Activated T-cell treated with anti-CD3 and anti-CD28 coated beads, Interleukin-2, amount 50 U/mL, for 1 hour (primary cell): Measurements from ENCODE around the gene IDUA.
A peak's percentile ranks its signal among the peaks of the same experiment; 100 is the strongest.

Experiments
- DNase-seq: peaks from one replicate; pipeline ENCODE4 v3.0.0-alpha.2; 2020

IDUA gene

DNA sequence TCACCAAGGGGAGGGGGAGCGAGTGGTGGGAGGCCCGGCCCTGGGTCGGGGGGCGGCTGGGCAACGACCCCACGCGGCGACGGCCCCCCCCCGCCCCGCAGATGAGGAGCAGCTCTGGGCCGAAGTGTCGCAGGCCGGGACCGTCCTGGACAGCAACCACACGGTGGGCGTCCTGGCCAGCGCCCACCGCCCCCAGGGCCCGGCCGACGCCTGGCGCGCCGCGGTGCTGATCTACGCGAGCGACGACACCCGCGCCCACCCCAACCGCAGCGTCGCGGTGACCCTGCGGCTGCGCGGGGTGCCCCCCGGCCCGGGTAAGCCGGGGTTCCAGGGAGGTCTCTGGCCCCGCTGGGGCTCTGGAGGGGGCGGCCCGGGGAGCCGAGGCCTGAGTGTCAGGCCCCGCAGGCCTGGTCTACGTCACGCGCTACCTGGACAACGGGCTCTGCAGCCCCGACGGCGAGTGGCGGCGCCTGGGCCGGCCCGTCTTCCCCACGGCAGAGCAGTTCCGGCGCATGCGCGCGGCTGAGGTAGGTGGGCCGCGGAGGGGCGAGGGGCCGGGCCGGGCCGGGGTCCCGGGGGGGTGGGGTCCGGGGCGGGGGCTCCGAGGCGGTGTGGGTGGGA, 15.9 kb downstream of the IDUA start:
- no peak for DNase-seq

DNA sequence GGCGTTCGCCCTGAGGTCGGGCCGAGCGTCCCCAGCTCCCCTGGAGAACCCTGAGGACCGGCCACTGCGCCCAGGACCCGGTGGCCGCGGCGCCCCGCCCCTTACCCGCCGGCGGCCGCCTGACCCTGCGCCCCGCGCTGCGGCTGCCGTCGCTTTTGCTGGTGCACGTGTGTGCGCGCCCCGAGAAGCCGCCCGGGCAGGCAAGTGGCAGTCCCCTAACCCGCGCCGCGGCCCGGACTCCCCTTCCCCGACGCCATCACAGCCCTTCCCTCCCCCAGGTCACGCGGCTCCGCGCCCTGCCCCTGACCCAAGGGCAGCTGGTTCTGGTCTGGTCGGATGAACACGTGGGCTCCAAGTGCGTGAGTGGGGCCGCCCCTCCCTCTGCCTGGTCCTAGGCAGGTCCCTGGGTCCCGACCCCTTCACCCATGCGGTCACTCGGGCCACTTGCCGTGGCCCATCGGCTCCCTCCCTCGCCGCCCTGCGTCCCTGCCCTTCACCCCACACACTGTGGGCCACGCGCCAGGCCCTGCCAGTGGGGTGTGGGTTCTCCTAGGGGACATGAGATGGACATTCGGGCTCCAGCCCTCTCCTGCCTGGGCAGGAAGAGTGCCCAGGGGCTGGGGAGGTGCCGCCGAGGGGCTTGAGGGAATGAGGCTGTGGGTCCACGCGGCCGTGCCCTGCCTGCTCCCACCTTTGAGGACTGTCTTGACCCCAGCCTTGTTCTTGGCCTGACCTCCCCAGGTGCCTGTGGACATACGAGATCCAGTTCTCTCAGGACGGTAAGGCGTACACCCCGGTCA, 16.6 kb downstream of the IDUA start:
- no peak for DNase-seq

DNA sequence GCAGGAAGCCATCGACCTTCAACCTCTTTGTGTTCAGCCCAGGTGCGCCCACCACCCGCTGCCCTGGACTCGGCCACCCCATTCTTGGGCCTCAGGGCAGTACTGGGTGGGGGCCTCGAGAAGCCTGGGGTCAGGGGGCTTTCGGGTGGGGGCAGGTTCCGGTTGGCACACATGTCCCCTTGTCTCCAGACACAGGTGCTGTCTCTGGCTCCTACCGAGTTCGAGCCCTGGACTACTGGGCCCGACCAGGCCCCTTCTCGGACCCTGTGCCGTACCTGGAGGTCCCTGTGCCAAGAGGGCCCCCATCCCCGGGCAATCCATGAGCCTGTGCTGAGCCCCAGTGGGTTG, 17.2 kb downstream of the IDUA start:
- DNase-seq = no peak

DNA sequence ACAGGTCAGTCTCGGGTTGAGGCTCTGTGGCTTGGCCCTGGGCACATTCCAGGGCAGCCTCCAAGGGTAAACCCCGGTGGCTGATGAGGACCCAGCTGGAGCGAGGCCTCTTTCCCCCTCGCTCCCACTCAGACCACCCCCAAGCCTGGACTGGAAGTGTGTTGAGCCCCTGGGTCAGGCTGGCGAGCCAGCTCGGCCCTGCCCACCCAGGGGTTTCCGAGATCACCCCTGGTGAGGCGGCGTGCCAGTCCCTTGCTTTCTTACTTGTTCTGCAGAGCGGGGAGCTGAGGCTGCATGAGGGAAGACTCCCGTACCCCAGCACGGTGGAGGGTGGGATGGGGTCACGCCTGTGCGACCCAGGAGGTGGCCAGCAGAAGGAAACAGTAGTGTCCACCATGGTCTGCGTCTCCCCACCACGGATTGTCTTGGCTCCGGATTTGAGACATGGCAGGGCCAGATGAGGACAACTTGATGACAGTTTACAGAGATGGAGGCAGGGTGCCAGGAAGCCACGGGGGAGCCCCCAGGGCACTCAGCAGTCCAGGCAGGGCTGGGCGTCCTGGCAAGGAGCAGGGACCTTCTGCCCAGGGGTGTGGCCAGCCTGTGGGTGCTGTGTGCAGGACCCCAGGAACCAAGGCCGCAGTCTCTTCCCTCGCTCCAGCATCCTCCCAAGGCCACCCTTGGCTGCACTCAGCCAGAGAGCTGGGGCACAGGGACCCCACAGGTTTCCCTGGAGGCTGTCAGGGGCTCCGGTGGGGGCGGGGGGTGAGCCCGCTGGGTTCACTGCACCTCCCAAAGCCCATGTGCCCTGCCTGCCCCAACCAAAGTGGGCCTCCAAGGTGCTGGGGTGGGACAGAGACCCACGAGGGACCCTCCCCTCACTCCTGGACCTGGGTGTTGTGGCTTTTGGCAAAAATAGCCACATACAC, 18.0 kb downstream of the IDUA start:
- no peak for DNase-seq

DNA sequence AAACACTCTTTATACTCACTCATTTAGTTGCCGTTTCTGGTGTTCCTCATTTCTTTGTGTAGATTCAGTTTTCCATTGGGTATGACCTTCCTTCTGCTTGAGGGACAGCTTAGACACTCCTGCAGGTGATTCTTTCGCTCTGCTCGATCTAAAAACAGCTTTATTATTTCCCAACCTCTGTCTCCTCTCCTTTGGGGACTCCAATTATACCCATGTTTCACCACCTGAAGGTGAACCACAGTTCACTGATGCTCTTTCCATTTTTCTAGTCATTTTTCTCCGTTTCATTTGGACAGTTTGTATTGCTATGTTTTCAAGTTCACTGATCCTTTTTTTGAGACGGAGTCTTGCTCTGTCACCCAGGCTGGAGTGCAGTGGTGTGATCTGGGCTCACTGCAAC, 20.0 kb downstream of the IDUA start:
- no peak for DNase-seq

DNA sequence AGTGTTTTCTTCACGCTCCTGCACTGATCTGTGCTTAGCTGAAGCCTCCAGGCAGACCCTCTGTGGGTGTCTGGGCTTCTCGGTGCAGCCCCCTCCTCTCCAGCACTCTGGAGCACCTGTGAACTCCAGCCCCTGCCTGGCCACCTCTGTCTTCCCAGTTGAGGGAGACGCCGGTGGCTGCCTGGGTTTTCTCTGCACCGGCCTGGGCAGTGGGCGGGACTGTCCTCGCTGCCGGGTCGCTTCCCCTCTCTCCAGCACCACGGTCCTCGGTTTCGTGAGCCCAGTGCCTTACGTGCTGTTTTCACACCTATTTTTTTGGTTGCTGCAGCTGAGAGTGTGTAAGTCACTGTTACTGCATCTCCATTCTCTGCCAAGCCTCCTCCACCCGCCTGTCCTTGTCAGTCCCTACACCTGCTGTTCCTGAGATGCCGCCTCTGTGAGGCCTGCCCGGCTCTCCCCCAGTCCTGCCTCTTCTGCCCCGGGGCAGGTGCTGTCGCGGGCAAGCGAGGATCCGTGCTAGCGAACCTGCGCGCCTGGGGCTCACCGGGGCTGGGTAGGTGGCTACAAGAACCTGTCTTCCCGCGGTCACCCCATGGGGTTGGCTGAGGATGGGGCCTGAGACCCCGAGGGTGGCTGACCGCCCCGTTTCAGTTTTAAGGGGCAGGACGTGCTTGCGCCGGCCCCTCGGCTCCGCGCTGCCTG, 22.1 kb downstream of the IDUA start:
- DNase-seq = peak; percentile 62

DNA sequence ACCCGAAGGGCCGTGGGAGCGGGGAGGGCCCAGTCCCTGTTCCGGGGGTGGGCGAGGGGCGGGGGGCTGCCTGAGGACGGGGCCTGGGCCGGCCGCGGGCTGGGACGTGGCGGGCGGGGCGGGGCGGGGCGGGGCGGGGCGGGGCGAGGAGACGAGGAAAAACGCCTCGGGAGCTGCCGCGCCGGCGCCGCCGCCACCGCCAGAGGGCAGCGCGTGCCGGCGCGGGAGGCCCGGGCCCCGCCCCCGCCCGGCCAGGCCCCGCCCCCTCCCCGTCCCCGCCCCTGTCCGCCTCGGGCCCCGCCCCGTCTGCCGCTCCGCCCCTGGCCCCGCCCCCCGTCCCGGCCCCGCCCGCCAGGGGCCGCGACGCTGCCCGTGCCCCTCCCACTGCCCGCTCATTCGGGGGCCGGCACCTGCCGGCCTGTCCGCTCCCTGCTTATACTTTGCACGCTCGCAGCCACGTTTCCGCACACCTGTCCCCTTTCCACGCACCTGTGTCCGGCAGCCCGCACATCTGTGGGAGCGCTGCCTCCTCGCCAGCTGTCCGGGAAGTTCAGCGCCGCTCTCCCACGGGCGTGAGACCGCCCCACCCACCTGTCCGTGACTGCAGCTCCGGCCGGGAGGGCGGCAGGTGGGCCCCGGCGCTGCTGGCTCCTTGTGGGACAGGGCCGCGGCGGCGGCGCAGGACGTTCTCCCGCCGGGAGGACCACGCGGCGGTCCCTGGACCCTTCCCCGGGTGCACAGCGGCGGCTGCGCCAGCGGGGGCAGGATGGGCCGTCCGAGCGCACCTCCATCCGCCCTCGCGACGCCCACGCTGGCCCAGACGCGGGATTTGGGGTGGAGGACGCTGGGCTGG, 22.9 kb downstream of the IDUA start:
- DNase-seq = peak; percentile 77

DNA sequence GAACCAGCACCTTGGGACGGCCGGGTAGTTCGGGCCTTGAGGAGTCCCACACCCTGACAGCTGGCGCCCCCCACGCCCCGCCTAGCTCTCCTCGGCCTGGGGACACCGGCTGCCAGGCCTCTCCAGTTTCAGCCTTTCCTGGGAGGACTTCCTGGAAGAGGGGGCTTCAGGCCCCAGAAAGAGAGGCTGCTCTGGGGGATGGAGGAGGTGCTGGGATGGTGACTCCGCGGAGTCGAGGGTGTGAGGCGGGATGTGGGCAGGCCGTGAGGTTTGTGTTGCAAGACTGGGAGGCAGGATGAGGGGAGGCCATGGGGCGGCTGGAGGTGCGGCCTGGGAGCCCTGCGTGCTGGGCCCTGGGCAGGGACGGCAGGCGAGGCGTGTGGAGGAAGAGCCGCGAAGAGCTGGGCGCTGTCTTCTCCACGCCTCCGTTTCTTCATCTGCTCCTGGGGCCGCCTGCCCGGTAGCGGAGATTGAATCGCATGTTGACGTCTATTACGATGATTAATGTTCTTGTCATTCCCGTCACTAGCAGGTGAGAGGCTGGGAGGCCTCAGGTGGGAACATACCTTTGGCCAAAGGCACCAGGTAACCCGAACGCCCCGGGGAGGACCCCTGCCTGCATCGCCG, 23.7 kb downstream of the IDUA start:
- DNase-seq = peak; percentile 70

DNA sequence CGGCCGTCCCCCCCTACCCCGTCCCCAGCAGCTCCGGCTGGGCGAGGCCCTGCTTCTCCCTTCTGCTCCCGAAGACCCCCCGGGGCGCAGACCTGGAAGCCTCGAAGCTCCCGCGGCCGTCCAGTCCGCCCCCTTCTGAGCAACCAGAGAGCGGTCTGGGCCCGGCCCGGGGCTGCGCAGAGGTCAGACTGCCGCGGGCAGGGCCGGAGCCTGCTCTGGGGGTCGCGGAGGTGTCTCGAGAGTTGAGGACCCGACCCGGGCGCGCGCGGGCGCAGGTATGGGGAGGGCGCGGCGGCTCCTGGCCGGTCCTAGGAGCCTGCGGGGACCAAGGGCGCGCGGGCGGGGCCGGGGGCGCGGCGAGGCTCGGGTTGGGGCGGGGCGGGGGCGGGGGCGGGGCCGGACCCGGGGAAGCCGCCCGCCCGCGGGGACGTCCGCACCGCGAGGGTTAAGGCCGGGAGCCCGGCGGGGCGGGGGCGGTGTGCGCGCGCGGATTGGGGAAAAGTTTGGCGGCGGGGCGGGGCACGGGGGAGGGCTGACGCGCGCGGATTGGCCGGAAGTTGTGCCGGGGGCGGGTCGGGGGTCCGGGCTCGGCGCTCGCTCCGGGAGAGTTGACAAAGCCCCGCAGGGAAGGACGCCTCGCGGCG, 24.3 kb downstream of the IDUA start, which contains the start of gene FGFRL1:
Gene FGFRL1 (plus strand): TSS at position 605 of the 644 bp plus-strand sequence. CDS start 860 bp downstream, outside the sequence.
- peak; percentile 91 for DNase-seq

DNA sequence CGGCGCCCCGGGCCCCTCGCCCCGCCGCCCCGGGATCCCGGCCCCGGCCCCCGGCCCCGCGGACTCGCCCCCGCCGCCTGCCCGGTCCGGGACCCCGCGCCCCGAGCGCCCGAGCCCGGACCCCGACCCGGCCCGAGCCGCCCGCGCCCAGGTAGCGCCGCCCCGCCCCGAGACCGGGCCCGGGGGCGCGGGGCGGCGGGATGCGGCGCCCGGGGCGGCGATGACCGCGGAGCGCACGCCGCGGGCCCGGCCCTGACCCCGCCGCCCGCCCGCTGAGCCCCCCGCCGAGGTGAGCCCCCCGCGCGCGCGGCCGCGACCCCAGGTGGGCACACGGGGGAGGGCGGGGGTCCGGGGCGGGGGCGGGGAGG, 24.8 kb downstream of the IDUA start:
- DNase-seq = no peak

DNA sequence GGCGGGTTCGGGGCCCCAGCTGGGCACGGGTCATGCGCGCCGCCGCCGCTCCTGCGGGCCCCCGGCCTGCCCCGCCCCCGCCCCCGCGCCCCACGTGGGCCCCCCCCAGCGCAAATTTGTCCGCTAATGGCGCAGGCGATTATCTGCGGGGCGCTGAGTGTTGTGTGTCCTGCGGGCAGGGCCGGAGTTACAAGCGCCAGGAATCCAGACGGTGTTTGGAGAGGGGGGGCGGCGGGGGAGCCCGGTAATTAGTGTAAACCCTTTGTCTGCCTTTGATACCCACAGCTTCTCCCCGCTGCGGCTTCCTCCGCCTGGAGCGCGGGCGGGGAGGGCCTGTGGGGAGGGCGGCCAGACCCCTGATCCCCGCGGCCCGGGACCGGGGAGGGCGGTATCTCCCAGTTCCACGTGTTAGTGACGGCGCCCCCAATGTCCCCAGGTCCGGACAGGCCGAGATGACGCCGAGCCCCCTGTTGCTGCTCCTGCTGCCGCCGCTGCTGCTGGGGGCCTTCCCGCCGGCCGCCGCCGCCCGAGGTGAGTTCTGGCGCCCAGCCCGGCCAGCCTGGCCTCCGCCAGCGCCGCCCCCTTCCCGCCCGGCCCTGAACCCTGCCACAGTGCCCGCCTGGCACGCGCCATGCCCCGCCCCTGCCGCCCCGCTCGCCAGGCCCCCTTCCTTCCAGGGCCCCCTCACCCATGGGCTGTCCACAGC, 25.3 kb downstream of the IDUA start:
- peak; percentile 55 for DNase-seq

DNA sequence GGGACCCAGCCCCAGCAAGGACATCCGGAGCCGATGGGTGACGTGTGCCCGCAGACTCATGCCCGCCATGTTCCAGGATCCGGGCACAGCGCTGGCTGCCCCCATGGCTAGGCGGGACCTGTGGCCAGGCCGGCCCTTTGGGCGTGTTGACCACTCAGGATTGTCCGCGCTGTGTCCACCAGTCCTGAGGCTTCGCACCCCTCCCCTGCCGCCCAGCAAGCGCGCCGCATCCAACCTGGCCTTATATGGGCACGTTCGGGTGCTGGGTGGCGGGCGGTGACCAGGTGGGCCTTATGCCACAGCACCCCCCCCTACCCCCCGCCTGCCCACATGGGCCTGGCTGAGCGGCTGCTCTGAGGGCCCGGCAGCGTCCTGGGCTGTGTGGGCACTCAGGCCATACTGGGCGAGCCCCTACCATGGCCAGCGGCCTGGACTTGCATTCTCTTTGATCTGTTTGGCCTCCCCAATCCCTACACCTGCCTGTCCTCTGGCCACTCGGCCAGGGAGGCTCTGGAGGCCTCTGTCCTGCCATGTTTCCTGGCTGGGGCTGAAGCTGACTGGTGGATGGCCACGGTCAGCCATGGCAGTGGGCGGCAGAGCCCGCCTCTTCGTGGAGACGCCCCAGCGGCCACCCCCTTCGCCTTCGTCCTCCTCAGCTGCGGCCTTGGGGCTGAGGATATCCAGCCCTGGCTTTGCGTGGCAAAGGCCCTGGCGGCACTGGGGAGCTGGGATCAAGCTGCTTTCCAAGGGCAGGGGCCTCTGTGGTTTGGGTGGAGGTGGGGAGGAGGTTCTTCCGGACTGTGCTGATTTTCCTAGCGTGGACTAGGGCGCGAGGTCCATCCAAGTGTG, 26.6 kb downstream of the IDUA start:
- no peak for DNase-seq

DNA sequence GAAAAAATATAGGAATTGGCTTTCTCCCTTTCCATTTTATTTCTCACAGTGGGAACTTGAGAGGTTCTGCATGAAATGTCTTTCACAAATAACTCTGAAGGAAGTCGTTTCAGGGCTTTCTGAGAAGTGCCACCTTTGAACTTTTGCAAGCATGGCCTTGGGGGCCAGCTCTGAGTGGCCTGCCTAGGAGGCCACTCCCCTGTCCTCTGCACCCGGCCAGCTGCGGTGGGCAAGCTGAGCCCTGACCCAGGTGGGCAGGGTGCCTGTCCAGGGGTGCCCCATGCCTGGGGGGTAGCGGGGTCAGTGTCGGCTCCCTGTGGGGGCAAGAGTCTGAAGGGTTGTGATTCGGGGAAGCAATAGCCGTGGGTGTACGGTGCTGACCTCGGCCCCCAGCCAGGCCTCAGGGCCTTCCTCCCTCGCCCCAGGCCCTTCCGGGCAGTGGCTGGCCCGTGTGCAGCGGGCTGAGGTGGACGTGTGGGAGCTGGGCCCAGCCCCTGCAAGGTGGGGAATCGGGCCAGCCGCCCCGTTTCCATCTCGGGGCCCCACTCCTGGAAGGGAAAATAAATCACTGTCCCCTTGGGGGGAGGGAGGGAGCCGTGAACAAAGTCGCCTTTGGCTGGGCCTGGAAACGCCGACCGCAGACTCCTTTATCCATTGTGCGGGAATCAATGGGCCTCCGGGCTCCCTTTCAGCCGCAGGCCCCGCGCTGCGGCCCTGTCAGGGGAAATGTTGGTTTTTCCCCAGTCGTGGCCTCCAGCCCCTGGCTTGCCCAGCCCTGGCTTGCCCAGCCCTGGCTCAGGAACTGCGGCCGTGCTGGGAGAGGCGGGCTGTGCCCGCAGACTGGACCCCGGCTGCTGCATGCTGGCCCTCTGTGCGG, 27.7 kb downstream of the IDUA start:
- no peak for DNase-seq

DNA sequence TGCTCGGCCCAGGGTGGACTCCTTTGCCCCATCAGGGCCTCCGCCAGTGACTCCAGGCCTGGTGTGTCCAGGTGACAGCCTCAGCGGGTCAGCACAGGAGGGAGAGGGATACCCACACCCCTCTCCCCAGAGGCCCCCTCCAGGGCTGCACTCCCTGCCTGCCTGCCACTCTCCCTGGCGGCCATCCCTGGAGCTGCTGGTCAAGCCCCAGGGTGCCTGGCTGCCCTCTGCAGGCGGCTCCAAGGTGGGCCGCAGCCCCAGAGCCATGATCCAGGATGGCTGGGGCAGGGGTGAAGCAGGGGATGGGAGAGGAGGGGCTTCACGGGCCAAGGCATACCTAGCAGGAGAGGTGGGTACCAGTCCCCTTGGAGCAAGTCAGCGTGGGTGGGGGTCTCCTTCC, 28.3 kb downstream of the IDUA start:
- no peak for DNase-seq

DNA sequence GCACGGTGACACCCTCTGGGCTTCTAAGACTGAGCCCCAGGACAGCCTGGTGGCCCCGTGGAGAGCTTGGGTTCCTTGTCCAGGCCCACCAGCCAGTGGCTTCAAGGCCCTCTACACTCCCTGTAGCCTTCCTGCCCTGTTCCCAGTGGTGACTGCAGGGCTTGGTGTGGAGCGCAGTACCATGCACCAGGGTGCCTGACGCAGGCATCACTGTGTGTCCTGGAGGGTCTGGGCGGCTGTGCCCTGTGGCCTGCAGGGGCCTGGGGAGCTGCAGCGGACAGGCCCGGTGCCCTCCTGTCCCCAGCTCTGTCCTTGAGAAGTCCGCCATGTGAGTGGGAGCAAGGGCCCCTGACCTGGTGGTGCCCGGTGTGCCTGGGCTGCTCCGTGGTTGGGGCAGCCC, 28.9 kb downstream of the IDUA start:
- DNase-seq = no peak

DNA sequence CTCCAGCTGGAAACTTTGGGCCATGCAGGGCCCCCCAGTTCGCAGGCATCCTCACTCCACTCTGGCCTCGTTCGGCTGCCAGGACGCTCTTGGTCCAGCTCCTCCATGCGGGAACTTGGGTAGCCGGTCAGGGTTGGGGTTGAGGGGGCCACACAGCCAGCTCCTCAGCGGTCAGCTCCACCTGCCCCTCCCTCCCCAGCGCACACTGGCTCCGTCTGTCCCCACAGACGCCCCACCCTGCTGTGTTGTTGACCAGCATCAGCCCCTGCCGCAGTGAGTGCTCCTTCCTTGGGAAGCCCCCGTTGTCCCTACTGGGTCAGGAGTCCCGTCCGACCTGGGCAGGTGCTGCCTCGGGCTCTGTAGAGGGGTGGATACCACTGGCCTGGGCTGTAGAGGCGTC, 30.4 kb downstream of the IDUA start:
- DNase-seq = no peak

DNA sequence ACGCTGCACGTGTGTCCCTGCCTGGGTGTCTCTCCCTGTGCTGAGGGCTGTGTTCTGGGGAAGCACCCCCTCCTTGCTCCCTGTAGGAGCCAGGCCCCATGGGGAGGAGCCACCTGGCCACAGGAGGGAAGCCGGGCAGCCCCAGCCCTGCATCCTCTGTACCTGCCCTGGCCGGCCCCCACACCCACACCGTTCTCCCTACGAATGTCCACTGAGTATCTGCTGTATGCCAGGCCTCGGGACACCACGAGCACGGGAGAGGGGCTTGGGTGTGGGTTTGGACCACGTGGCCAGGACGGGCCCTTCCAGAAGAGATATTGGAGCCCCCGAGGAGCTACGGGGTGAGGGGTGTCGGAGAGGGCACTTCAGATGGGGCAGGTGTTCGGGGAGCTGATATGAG, 30.9 kb downstream of the IDUA start:
- no peak for DNase-seq
